ENCODE results near the gene DTX1. TPM values are rescaled to one million over a fixed set of nuclear protein-coding genes. Genes with fewer than 3 reads are reported as not detected.

DTX1 gene
- total and polyA plus RNA-seq, 4 donors = 14.4 to 83.5 (median 48.3) TPM

- no peak overlapping the region for H3K4me3 ChIP-seq (ENCODE audit: low read depth, low read length)
- DNase-seq (ENCODE audit: low read depth in 4 of 6, low spot score in 6 of 6) = peak in 2 of 6 donors; percentile 34 to 41
- H3K36me3 ChIP-seq (ENCODE audit: control insufficient read depth, insufficient read depth, low read length) = peaks cover 50% of the 10 kb centered on the region
- no peaks in the 10 kb centered on the region for H3K9me3 ChIP-seq (ENCODE audit: control insufficient read depth, insufficient read depth, low read length)
- 43% methylated on average over 8 of the region's 10 CpGs for WGBS (ENCODE audit: insufficient coverage)
- no peaks in the 10 kb centered on the region for H3K27me3 ChIP-seq (ENCODE audit: control insufficient read depth, insufficient read depth, low read length)
- H3K27ac ChIP-seq (ENCODE audit: low read depth, low read length) = no peak overlapping the region
- peaks cover 60% of the 10 kb centered on the region for H3K4me1 ChIP-seq (ENCODE audit: control insufficient read depth, insufficient read depth, low read length)
Measured at GRCh38 chr12:113061061-113061694, 4.6 kb downstream of the DTX1 start.

GRCh38 chr12:113062502-113063395 lies 6.2 kb downstream of the DTX1 start:
- Histone ChIP-seq H3K9me3 (ENCODE audit: control insufficient read depth, insufficient read depth, low read length) (no peaks in the 10 kb centered on the region), H3K27ac (ENCODE audit: low read depth, low read length) (no peak overlapping the region), H3K36me3 (ENCODE audit: control insufficient read depth, insufficient read depth, low read length) (peaks cover 51% of the 10 kb centered on the region), H3K4me3 (ENCODE audit: low read depth, low read length) (no peak overlapping the region), H3K27me3 (ENCODE audit: control insufficient read depth, insufficient read depth, low read length) (no peaks in the 10 kb centered on the region), H3K4me1 (ENCODE audit: control insufficient read depth, insufficient read depth, low read length) (peaks cover 62% of the 10 kb centered on the region)
- DNase-seq (ENCODE audit: low read depth in 4 of 6, low spot score in 6 of 6) = peak in 1 of 6 donors; percentile 42
- WGBS (ENCODE audit: insufficient coverage) = 33% methylated on average over 20 of the region's 23 CpGs

GRCh38 chr12:113063396-113064350 lies 7.1 kb downstream of the DTX1 start:
- no peak for DNase-seq (ENCODE audit: low read depth in 4 of 6, low spot score in 6 of 6)
- Histone ChIP-seq H3K27me3 (ENCODE audit: control insufficient read depth, insufficient read depth, low read length) (no peaks in the 10 kb centered on the region), H3K27ac (ENCODE audit: low read depth, low read length) (no peak overlapping the region), H3K9me3 (ENCODE audit: control insufficient read depth, insufficient read depth, low read length) (no peaks in the 10 kb centered on the region), H3K4me3 (ENCODE audit: low read depth, low read length) (no peak overlapping the region), H3K36me3 (ENCODE audit: control insufficient read depth, insufficient read depth, low read length) (peaks cover 44% of the 10 kb centered on the region), H3K4me1 (ENCODE audit: control insufficient read depth, insufficient read depth, low read length) (peaks cover 55% of the 10 kb centered on the region)
- WGBS (ENCODE audit: insufficient coverage) = 65% methylated on average over 5 of the region's 9 CpGs

GRCh38 chr12:113064395-113065125 lies 8.0 kb downstream of the DTX1 start:
- no peak for DNase-seq (ENCODE audit: low read depth in 4 of 6, low spot score in 6 of 6)
- H3K36me3 ChIP-seq (ENCODE audit: control insufficient read depth, insufficient read depth, low read length) = peaks cover 45% of the 10 kb centered on the region
- H3K4me1 ChIP-seq (ENCODE audit: control insufficient read depth, insufficient read depth, low read length) = peaks cover 61% of the 10 kb centered on the region
- WGBS (ENCODE audit: insufficient coverage) = 64% methylated on average over 4 of the region's 5 CpGs
- no peaks in the 10 kb centered on the region for H3K9me3 ChIP-seq (ENCODE audit: control insufficient read depth, insufficient read depth, low read length)
- no peak overlapping the region for H3K4me3 ChIP-seq (ENCODE audit: low read depth, low read length)
- H3K27me3 ChIP-seq (ENCODE audit: control insufficient read depth, insufficient read depth, low read length) = no peaks in the 10 kb centered on the region
- no peak overlapping the region for H3K27ac ChIP-seq (ENCODE audit: low read depth, low read length)

GRCh38 chr12:113065126-113066007 lies 8.8 kb downstream of the DTX1 start:
- no peaks in the 10 kb centered on the region for H3K27me3 ChIP-seq (ENCODE audit: control insufficient read depth, insufficient read depth, low read length)
- H3K36me3 ChIP-seq (ENCODE audit: control insufficient read depth, insufficient read depth, low read length) = peaks cover 52% of the 10 kb centered on the region
- DNase-seq (ENCODE audit: low read depth in 4 of 6, low spot score in 6 of 6) = no peak
- WGBS (ENCODE audit: insufficient coverage) = 33% methylated on average over 30 of the region's 31 CpGs
- H3K4me3 ChIP-seq (ENCODE audit: low read depth, low read length) = no peak overlapping the region
- no peak overlapping the region for H3K27ac ChIP-seq (ENCODE audit: low read depth, low read length)
- peaks cover 69% of the 10 kb centered on the region for H3K4me1 ChIP-seq (ENCODE audit: control insufficient read depth, insufficient read depth, low read length)
- H3K9me3 ChIP-seq (ENCODE audit: control insufficient read depth, insufficient read depth, low read length) = no peaks in the 10 kb centered on the region

GRCh38 chr12:113066813-113067400 lies 10.4 kb downstream of the DTX1 start:
- Histone ChIP-seq H3K27me3 (ENCODE audit: control insufficient read depth, insufficient read depth, low read length) (no peaks in the 10 kb centered on the region), H3K27ac (ENCODE audit: low read depth, low read length) (no peak overlapping the region), H3K4me3 (ENCODE audit: low read depth, low read length) (no peak overlapping the region), H3K4me1 (ENCODE audit: control insufficient read depth, insufficient read depth, low read length) (peaks cover 75% of the 10 kb centered on the region), H3K36me3 (ENCODE audit: control insufficient read depth, insufficient read depth, low read length) (peaks cover 53% of the 10 kb centered on the region), H3K9me3 (ENCODE audit: control insufficient read depth, insufficient read depth, low read length) (no peaks in the 10 kb centered on the region)
- 36% methylated on average over 12 of the region's 13 CpGs for WGBS (ENCODE audit: insufficient coverage)
- DNase-seq (ENCODE audit: low read depth in 4 of 6, low spot score in 6 of 6) = peak in 2 of 6 donors; percentile 55 to 64

- Histone ChIP-seq H3K27me3 (ENCODE audit: control insufficient read depth, insufficient read depth, low read length) (no peaks in the 10 kb centered on the region), H3K4me3 (ENCODE audit: low read depth, low read length) (no peak overlapping the region), H3K9me3 (ENCODE audit: control insufficient read depth, insufficient read depth, low read length) (no peaks in the 10 kb centered on the region), H3K27ac (ENCODE audit: low read depth, low read length) (no peak overlapping the region), H3K4me1 (ENCODE audit: control insufficient read depth, insufficient read depth, low read length) (peaks cover 72% of the 10 kb centered on the region), H3K36me3 (ENCODE audit: control insufficient read depth, insufficient read depth, low read length) (peaks cover 43% of the 10 kb centered on the region)
- no peak for DNase-seq (ENCODE audit: low read depth in 4 of 6, low spot score in 6 of 6)
- 95% methylated on average over 8 of the region's 10 CpGs for WGBS (ENCODE audit: insufficient coverage)
Measured at GRCh38 chr12:113067987-113068935, 11.7 kb downstream of the DTX1 start.
